ENCODE measurements around the gene RECQL5. TPM values are rescaled to one million over a fixed set of nuclear protein-coding genes. Genes with fewer than 3 reads are reported as not detected.
A peak's percentile ranks its signal among the peaks of the same experiment; 100 is the strongest.

Gene RECQL5
- polyA plus RNA-seq, 1 of the 3 experiments (the other 2 are of a cell fraction): 25.3 TPM

DNA sequence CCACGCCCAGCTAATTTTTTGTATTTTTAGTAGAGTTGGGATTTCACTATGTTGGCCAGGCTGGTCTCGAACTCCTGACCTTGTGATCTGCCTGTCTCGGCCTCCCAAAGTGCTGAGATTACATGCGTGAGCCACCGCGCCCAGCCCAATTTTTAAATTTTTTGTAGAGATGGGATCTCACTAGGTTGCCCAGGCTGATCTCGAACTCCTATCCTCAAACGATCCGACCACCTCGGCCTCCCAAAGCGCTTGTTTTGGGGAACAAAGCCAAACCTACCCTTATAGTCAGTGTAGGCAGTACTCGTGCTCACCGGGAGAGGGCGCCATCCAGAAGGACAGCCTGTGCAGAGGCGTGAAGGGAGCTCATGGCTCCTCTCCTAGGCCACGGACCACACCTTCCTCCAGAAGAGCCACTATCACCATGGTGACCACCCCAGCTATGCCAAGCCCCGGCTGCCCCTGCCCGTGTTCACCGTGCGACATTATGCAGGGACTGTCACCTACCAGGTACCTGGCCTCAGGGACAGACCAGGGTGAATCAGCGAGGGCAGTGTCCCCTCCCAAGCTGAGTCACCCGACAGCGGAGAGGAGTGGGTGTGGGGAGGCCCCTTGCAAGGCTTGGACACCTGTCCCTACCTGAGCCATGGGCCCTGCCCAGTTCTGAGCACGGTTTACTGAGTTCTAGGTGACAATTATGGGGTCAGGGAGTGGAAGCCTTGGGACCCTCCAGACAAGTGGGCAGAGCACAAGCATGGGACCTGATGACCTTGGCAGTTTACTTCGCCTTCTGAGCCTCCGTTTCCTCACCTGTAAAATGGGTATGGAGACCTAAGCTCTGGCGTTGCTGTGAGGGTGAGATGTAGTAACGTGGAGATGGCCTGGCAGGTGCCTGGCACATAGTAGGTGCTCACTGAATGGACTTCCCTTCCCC is 65.6 kb downstream of the RECQL5 start (continued):
- TF ChIP-seq, protein P1, sequence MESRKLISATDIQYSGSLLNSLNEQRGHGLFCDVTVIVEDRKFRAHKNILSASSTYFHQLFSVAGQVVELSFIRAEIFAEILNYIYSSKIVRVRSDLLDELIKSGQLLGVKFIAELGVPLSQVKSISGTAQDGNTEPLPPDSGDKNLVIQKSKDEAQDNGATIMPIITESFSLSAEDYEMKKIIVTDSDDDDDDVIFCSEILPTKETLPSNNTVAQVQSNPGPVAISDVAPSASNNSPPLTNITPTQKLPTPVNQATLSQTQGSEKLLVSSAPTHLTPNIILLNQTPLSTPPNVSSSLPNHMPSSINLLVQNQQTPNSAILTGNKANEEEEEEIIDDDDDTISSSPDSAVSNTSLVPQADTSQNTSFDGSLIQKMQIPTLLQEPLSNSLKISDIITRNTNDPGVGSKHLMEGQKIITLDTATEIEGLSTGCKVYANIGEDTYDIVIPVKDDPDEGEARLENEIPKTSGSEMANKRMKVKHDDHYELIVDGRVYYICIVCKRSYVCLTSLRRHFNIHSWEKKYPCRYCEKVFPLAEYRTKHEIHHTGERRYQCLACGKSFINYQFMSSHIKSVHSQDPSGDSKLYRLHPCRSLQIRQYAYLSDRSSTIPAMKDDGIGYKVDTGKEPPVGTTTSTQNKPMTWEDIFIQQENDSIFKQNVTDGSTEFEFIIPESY (IDR thresholded peaks at IDR 0.05; ENCODE audit: borderline replicate concordance, low read depth): no peak
- peak; percentile 41 for TF ChIP-seq RAD21 (IDR thresholded peaks at IDR 0.05; ENCODE audit: low read length)
- TF ChIP-seq GABPA (IDR thresholded peaks at IDR 0.05; ENCODE audit: low read depth): no peak
- TF ChIP-seq RCOR1 (IDR thresholded peaks at IDR 0.05; ENCODE audit: low read length): no peak
- no peak for TF ChIP-seq TEAD4 (IDR thresholded peaks at IDR 0.05; ENCODE audit: borderline replicate concordance, insufficient read depth)
- TF ChIP-seq SMC3 (IDR thresholded peaks at IDR 0.05; ENCODE audit: low read depth, low read length): peak; percentile 41; the same call in 1 of the 2 replicates
- no peak for TF ChIP-seq TCF12 (IDR thresholded peaks at IDR 0.05)

- H3K79me2 ChIP-seq (ENCODE audit: insufficient read depth): no peaks in the 10 kb centered on the region
- H3K27ac ChIP-seq (ENCODE audit: low read depth in 2 of 2, low read length in 1 of 2): no peak overlapping the region
- H4K20me1 ChIP-seq (ENCODE audit: insufficient read depth): no peaks in the 10 kb centered on the region
- H3K27me3 ChIP-seq (ENCODE audit: insufficient read depth): no peaks in the 10 kb centered on the region
- no peak overlapping the region for H3K9ac ChIP-seq
- CTCF ChIA-PET: interaction anchor here (0.6 to 7.5 kb wide), 11 partner anchors 15 to 249 kb away, joined by 3 to 43 read pairs (median 4); partner anchors contain the start of gene SMIM5
- no peaks in the 10 kb centered on the region; a peak in 1 of 4 replicates for H3K4me1 ChIP-seq (ENCODE audit: control insufficient read depth in 1 of 2, insufficient read depth in 2 of 2, low read depth in 1 of 2, low read length in 1 of 2)
- WGBS (ENCODE audit: low lambda C conversion rate): 71% methylated on average over 14 of the region's 17 CpGs
- no peak for DNase-seq
- TF ChIP-seq EZH2phosphoT487 (IDR thresholded peaks at IDR 0.05; ENCODE audit: borderline replicate concordance, low read depth): no peak
- TF ChIP-seq, protein P2, sequence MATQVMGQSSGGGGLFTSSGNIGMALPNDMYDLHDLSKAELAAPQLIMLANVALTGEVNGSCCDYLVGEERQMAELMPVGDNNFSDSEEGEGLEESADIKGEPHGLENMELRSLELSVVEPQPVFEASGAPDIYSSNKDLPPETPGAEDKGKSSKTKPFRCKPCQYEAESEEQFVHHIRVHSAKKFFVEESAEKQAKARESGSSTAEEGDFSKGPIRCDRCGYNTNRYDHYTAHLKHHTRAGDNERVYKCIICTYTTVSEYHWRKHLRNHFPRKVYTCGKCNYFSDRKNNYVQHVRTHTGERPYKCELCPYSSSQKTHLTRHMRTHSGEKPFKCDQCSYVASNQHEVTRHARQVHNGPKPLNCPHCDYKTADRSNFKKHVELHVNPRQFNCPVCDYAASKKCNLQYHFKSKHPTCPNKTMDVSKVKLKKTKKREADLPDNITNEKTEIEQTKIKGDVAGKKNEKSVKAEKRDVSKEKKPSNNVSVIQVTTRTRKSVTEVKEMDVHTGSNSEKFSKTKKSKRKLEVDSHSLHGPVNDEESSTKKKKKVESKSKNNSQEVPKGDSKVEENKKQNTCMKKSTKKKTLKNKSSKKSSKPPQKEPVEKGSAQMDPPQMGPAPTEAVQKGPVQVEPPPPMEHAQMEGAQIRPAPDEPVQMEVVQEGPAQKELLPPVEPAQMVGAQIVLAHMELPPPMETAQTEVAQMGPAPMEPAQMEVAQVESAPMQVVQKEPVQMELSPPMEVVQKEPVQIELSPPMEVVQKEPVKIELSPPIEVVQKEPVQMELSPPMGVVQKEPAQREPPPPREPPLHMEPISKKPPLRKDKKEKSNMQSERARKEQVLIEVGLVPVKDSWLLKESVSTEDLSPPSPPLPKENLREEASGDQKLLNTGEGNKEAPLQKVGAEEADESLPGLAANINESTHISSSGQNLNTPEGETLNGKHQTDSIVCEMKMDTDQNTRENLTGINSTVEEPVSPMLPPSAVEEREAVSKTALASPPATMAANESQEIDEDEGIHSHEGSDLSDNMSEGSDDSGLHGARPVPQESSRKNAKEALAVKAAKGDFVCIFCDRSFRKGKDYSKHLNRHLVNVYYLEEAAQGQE (IDR thresholded peaks at IDR 0.05; ENCODE audit: low read depth, low read length): no peak
- no peak for TF ChIP-seq USF1 (IDR thresholded peaks at IDR 0.05; ENCODE audit: borderline replicate concordance, low read depth)
- no peak for TF ChIP-seq RCOR1 (IDR thresholded peaks at IDR 0.05; ENCODE audit: low read length)
- no peak for TF ChIP-seq GABPA (IDR thresholded peaks at IDR 0.05; ENCODE audit: low read depth)
- TF ChIP-seq POLR2AphosphoS5 (IDR thresholded peaks at IDR 0.05; ENCODE audit: low read depth, low read length): no peak
- TF ChIP-seq CTCF (IDR thresholded peaks at IDR 0.05): no peak
- no peak for TF ChIP-seq NRF1 (IDR thresholded peaks at IDR 0.05; ENCODE audit: low read depth, low read length)
- TF ChIP-seq SIN3A (IDR thresholded peaks at IDR 0.05; ENCODE audit: borderline replicate concordance, low read depth, low read length): no peak
- TF ChIP-seq TCF12 (IDR thresholded peaks at IDR 0.05): no peak
- TF ChIP-seq, protein P1 (IDR thresholded peaks at IDR 0.05; ENCODE audit: borderline replicate concordance, low read depth): no peak
- no peaks in the 10 kb centered on the region for H3K36me3 ChIP-seq (replicated peaks in 1 of 2; ENCODE audit: control insufficient read depth in 1 of 2, insufficient read depth in 2 of 2, low read length in 1 of 2)
- no peak overlapping the region for H3K4me2 ChIP-seq
- H3K9me2 ChIP-seq: no peaks in the 10 kb centered on the region
- POLR2A ChIA-PET: no interaction called here
- H3F3A ChIP-seq (replicated peaks; ENCODE audit: insufficient read depth): no peaks in the 10 kb centered on the region
- no peak overlapping the region for H2AFZ ChIP-seq (ENCODE audit: low read depth)
- no peaks in the 10 kb centered on the region for H3K9me3 ChIP-seq
- no peak overlapping the region for H3K4me3 ChIP-seq (ENCODE audit: low read depth in 2 of 2, low read length in 1 of 2)
Observed at GRCh38 chr17:75596320-75597087, 70.5 kb downstream of the RECQL5 start.
